ENCODE data around the gene ROM1. TPM values are rescaled to one million over a fixed set of nuclear protein-coding genes. Genes with fewer than 3 reads are reported as not detected.

ROM1 gene
- total RNA-seq, 1 experiment from 2014 or later, result 2.7 TPM

DNA sequence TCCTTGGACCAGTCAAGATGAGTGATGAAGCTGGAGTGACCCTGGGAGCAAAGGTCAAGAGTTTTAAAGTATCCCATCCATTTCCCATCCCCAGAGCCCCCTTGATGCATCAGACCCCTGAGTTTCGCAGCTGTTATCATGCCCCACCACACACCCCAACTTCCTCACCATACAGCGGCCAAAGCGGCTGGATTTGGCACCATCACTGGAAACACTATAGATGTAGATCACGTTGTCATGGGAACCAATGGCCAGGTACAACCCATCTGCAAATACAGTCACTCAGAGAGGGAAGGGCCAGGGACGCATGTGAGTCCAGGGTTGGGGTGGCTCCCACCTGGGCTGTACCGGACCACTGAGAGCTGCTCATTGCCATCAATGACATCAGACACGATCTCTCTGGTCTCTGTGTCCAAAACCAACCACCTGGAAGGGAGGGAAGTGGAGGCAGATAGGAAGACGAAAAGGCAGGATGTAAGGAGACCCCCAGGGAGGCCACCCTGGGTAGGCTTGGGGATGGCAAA is 9.2 kb upstream of the ROM1 start:
- H3K79me2 ChIP-seq (ENCODE audit: insufficient read depth, low read length), result peaks cover 27% of the 10 kb centered on the region
- BruUV-seq (replicated peaks), result no TSS peak
- H4K20me1 ChIP-seq (ENCODE audit: insufficient read depth), result no peaks in the 10 kb centered on the region
- TF ChIP-seq, protein P1, sequence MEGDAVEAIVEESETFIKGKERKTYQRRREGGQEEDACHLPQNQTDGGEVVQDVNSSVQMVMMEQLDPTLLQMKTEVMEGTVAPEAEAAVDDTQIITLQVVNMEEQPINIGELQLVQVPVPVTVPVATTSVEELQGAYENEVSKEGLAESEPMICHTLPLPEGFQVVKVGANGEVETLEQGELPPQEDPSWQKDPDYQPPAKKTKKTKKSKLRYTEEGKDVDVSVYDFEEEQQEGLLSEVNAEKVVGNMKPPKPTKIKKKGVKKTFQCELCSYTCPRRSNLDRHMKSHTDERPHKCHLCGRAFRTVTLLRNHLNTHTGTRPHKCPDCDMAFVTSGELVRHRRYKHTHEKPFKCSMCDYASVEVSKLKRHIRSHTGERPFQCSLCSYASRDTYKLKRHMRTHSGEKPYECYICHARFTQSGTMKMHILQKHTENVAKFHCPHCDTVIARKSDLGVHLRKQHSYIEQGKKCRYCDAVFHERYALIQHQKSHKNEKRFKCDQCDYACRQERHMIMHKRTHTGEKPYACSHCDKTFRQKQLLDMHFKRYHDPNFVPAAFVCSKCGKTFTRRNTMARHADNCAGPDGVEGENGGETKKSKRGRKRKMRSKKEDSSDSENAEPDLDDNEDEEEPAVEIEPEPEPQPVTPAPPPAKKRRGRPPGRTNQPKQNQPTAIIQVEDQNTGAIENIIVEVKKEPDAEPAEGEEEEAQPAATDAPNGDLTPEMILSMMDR (IDR thresholded peaks at IDR 0.05 in 2 of 3, conservative IDR thresholded peaks at IDR 0.05 in 1 of 3; ENCODE audit: borderline replicate concordance in 1 of 3, insufficient read depth in 1 of 3, low read depth in 2 of 3, low read length in 2 of 3), result no peak
- TF ChIP-seq, protein P2, sequence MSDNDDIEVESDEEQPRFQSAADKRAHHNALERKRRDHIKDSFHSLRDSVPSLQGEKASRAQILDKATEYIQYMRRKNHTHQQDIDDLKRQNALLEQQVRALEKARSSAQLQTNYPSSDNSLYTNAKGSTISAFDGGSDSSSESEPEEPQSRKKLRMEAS (IDR thresholded peaks at IDR 0.05), result no peak
- no peak for TF ChIP-seq EZH2 (IDR thresholded peaks at IDR 0.05)
- TF ChIP-seq EGR1 (IDR thresholded peaks at IDR 0.05; ENCODE audit: low read depth), result no peak
- no peak for TF ChIP-seq FOSL1 (IDR thresholded peaks at IDR 0.05; ENCODE audit: low read depth)
- TF ChIP-seq, protein P3, sequence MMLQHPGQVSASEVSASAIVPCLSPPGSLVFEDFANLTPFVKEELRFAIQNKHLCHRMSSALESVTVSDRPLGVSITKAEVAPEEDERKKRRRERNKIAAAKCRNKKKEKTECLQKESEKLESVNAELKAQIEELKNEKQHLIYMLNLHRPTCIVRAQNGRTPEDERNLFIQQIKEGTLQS (IDR thresholded peaks at IDR 0.05), result no peak
- no peak for TF ChIP-seq CEBPB (IDR thresholded peaks at IDR 0.05; ENCODE audit: low read depth)
- TF ChIP-seq, protein P4, sequence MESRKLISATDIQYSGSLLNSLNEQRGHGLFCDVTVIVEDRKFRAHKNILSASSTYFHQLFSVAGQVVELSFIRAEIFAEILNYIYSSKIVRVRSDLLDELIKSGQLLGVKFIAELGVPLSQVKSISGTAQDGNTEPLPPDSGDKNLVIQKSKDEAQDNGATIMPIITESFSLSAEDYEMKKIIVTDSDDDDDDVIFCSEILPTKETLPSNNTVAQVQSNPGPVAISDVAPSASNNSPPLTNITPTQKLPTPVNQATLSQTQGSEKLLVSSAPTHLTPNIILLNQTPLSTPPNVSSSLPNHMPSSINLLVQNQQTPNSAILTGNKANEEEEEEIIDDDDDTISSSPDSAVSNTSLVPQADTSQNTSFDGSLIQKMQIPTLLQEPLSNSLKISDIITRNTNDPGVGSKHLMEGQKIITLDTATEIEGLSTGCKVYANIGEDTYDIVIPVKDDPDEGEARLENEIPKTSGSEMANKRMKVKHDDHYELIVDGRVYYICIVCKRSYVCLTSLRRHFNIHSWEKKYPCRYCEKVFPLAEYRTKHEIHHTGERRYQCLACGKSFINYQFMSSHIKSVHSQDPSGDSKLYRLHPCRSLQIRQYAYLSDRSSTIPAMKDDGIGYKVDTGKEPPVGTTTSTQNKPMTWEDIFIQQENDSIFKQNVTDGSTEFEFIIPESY (IDR thresholded peaks at IDR 0.05; ENCODE audit: extremely low read depth, insufficient replicate concordance, low read length), result no peak
- TF ChIP-seq, protein P5, sequence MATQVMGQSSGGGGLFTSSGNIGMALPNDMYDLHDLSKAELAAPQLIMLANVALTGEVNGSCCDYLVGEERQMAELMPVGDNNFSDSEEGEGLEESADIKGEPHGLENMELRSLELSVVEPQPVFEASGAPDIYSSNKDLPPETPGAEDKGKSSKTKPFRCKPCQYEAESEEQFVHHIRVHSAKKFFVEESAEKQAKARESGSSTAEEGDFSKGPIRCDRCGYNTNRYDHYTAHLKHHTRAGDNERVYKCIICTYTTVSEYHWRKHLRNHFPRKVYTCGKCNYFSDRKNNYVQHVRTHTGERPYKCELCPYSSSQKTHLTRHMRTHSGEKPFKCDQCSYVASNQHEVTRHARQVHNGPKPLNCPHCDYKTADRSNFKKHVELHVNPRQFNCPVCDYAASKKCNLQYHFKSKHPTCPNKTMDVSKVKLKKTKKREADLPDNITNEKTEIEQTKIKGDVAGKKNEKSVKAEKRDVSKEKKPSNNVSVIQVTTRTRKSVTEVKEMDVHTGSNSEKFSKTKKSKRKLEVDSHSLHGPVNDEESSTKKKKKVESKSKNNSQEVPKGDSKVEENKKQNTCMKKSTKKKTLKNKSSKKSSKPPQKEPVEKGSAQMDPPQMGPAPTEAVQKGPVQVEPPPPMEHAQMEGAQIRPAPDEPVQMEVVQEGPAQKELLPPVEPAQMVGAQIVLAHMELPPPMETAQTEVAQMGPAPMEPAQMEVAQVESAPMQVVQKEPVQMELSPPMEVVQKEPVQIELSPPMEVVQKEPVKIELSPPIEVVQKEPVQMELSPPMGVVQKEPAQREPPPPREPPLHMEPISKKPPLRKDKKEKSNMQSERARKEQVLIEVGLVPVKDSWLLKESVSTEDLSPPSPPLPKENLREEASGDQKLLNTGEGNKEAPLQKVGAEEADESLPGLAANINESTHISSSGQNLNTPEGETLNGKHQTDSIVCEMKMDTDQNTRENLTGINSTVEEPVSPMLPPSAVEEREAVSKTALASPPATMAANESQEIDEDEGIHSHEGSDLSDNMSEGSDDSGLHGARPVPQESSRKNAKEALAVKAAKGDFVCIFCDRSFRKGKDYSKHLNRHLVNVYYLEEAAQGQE (IDR thresholded peaks at IDR 0.05; ENCODE audit: low read depth), result no peak
- H3K4me3 ChIP-seq (replicated peaks in 1 of 2; ENCODE audit: low read depth in 1 of 2, low read length in 2 of 2), result no peak overlapping the region
- H2AFZ ChIP-seq (ENCODE audit: low read depth, low read length, poor library complexity, severe bottlenecking), result no peak overlapping the region
- ATAC-seq, result no peak
- RAD21 ChIA-PET (ENCODE audit: low non-redundant PET in 1 of 2, low total read pairs in 2 of 2, uncharacterized antibody in 2 of 2, unreplicated experiment in 2 of 2), result no interaction called here
- no peak overlapping the region for H3K9ac ChIP-seq (ENCODE audit: low read length)
- peaks cover 7 to 37% of the 10 kb centered on the region in 2 experiments for H3K4me1 ChIP-seq (ENCODE audit: control insufficient read depth in 1 of 2, insufficient read depth in 2 of 2, low read length in 2 of 2)
- no peaks in the 10 kb centered on the region for H3K9me3 ChIP-seq (ENCODE audit: control insufficient read depth in 1 of 2, insufficient read depth in 1 of 2, low read depth in 1 of 2, low read length in 2 of 2)
- no peaks in the 10 kb centered on the region for H3K9me2 ChIP-seq (ENCODE audit: insufficient read depth)
- H3K36me3 ChIP-seq (ENCODE audit: control insufficient read depth in 1 of 2, insufficient read depth in 2 of 2, low read length in 2 of 2), result peaks cover 0 to 4% of the 10 kb centered on the region in 2 experiments; a peak in 2 of 4 replicates
- no peak overlapping the region for H3K27ac ChIP-seq (ENCODE audit: low read depth, low read length)
- POLR2A ChIA-PET, result interaction anchor here (4.5 kb wide), 1 partner anchor 12 kb away, joined by 40 read pairs; the partner anchor contains the start of gene TUT1
- intact Hi-C loops (cut with micrococcal nuclease), result no loop called here
- CTCF ChIA-PET, result no interaction called here
- no peak overlapping the region for H3K4me2 ChIP-seq (ENCODE audit: low read length)
- no peaks in the 10 kb centered on the region for H3K27me3 ChIP-seq (ENCODE audit: insufficient read depth, low read length)
- no peak for DNase-seq (ENCODE audit: low read depth, low spot score)
